HG03095 (cell line): ENCODE measurements around the gene PPAN.

ENCODE experiments used
- ATAC-seq: cut with Tn5 transposase; IDR thresholded peaks from one replicate; pipeline ENCODE4 v1.9.1; 2021; ENCODE audit warnings: moderate library complexity; ENCODE audit not compliant: unreplicated experiment

Gene PPAN

DNA sequence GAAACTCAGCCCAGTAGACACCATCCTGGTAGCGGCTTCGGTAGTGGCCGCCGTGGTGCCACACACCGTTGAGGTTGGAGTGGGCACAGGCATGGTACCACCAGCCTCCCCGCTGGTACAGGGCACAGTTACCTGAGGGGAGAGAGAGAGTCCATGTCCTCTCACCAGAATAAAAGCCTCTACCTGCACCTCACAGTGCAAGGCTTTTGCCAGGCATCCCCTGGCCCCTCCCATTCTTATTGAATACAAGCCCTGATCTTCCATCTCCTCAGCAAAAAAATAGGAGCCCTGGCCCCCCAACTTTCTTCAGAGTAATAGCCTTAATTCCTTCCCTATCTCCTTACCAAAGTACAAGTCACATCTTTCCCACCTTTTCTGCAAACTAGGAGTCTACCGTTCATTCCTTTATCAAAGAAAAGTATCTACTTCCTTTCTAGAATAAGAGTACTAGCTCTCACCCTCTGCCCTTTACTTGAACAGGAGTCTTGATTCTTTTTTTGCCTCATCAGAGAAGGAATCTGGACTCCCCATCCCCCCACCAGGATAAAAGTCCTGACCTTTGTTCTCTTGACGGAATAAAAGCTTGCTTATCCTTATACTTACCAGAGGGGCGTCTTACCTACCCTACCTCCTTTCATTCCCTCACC is 13.4 kb upstream of the PPAN start:
- no peak for ATAC-seq

- ATAC-seq: no peak
These were observed 12.6 kb upstream of the PPAN start for GRCh38 chr19:10093295-10094186.

GRCh38 chr19:10095622-10095947 is 10.6 kb upstream of the PPAN start:
- ATAC-seq: no peak

- peak; percentile 47 for ATAC-seq
These were observed 10.1 kb upstream of the PPAN start for GRCh38 chr19:10095948-10096614.

- no peak for ATAC-seq
These were observed 9.6 kb upstream of the PPAN start for GRCh38 chr19:10096615-10096963.

GRCh38 chr19:10100163-10100785 is 5.9 kb upstream of the PPAN start:
- no peak for ATAC-seq

GRCh38 chr19:10102787-10103236 is 3.4 kb upstream of the PPAN start:
- ATAC-seq: peak; percentile 28

DNA sequence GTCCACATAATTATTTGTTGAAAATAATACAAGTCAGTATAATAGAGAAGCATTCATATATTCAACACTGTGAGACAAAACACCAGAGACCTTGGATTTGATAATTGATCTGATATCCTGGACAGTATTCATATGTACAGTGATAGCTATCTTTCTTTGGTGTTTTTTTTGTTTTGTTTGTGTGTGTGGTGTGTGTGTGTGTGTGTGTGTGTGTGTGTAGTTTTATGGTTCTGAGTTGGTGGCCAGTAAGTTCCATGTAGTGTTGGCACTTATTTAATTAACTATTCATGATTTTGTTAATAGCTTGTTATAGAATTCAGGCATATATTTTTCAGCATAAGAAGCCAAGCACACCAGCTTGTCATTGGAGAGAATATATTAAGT is 2.0 kb upstream of the PPAN start:
- no peak for ATAC-seq

- ATAC-seq: peak; percentile 36
These were observed 1.3 kb upstream of the PPAN start for GRCh38 chr19:10104665-10105508.

DNA sequence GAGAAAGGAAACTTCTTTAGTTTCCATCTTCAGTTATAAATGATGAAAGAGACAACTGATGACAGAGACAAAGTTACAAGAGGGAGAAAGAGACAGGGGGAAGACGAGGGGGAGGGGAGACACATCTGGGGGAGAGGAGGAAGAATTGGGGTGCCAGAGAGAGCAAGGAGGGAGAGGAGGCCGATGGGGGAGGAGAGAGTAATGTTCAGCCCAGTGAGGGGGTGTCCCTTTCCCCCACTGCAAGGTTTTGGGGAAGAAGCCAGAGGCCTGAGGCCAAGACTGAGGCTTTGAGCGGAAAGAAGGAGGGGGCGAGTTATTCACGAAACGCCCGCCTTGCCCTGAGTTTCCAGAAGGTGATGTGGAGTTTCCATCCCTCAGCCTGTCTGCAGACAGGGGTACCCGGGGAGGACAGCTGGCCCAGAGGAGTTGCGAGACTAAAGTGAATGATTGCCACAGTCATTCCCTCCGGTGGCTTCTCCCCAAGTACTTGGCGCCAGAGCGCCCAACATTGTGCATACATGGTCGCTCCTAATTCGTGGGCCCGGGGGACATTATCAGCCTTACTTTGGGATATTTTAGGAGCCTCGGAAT is 558 bp upstream of the PPAN start:
- no peak for ATAC-seq

GRCh38 chr19:10107254-10107653 is 1.1 kb downstream of the PPAN start:
- ATAC-seq: no peak

DNA sequence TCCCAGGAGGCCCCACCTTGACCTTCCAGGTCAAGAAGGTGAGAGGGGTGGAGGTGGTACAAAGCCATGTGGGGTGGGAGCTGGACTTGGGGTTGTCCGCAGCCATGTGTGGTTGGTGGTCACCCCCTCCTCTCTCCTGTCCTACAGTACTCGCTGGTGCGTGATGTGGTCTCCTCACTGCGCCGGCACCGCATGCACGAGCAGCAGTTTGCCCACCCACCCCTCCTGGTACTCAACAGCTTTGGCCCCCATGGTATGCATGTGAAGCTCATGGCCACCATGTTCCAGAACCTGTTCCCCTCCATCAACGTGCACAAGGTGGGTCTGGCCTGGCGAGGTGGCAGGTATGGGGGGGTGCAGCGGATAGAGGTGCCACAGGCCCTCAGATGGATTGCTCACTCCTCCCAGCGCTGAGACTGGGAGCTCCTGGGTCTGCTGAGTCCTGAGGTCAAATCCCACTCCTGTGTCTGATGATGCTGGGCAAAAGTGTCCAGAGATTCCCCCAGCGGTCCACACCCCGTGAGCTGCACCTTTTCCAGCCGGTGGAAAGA is 1.7 kb downstream of the PPAN start:
- ATAC-seq: no peak

- ATAC-seq: no peak
These were observed 3.4 kb downstream of the PPAN start for GRCh38 chr19:10109528-10109927.

DNA sequence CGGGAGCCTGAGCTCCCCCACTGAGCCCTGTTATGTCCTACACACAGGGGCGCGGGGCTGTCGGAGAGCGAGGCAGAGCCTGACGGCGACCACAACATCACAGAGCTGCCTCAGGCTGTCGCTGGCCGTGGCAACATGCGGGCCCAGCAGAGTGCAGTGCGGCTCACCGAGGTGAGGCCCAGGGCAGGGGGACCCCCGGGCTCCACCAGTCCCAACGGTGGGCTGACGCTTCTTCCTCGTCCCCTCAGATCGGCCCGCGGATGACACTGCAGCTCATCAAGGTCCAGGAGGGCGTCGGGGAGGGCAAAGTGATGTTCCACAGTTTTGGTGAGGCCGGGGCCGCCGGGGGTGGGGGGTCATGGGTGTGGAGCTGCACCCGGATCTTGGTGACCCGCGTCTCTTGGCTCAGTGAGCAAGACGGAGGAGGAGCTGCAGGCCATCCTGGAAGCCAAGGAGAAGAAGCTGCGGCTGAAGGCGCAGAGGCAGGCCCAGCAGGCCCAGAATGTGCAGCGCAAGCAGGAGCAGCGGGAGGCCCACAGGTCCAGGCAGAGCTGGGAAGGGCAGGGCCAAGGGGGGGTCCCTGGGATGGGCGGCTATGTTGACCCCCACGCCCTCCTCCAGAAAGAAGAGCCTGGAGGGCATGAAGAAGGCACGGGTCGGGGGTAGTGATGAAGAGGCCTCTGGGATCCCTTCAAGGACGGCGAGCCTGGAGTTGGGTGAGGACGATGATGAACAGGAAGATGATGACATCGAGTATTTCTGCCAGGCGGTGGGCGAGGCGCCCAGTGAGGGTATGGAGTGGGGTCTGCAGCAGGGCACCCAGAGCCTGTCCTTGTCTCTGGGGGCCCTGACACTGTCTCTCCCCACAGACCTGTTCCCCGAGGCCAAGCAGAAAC is 4.2 kb downstream of the PPAN start:
- ATAC-seq: no peak

DNA sequence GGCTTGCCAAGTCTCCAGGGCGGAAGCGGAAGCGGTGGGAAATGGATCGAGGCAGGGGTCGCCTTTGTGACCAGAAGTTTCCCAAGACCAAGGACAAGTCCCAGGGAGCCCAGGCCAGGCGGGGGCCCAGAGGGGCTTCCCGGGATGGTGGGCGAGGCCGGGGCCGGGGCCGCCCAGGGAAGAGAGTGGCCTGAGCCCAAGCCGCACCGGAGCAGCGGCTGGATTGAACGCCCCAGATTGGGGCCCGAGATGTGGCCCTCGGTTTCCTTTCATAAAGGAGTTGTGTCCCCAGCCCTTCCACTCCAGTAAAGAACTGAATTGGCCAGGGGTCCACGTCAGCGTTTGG is 4.8 kb downstream of the PPAN start:
- no peak for ATAC-seq

DNA sequence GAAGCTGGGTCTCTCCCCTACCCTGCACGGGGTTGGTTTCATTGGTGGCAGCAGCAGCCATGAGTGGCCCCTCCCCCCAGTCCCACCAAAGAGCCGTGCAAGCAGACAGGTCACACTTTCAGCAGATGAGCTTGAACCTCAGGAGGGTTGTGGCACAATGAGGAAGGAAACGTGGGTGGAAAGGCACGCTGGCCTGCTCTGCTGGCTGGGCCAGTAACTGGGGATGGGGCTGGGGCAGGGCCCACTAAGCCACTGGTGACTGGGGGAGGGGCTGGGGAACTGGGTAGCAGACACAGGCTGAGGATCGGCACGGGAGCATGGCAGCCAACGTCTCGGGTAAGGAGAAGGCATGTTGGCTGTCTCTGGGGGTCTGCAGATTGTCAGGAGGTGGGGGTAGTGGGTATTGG is 5.2 kb downstream of the PPAN start, which contains the start of gene P2RY11:
Gene P2RY11, plus strand, starts transcription at position 289 of the 407 bp plus-strand sequence. Its CDS starts 29 bp downstream, at position 318.
- no peak for ATAC-seq

DNA sequence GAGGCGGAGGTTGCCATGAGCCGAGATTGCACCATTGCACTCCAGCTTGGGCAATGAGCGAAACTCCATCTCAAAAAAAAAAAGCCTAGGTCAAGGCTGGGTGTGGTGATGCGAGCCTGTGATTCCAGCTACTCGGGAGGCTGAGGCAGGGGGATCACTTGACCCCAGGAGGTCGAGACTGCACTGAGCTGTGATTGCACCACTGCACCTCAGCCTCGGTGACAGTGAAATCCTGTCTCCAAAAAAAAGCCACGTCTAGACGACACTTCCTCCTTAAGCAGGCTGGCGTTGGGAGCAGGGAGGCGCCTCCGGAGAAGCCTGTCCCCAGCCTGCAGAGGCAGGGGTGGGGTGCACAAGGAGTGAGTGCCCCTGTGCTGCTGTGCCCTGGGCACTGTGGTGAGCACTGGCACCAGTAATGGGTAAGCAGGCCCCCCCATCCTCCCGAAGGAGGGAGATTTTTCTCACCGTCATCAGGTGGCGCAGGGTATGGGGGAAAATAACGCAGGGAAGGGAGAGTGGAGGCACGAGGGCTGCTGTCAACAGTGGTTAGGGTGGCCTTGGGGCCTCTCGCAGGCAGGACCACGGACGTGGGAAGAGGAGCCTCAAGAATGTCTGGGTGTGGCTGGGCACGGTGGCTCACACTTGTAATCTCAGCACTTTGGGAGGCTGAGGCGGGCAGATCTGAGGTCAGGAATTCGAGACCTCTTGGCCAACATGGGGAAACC is 6.0 kb downstream of the PPAN start:
- ATAC-seq: no peak

DNA sequence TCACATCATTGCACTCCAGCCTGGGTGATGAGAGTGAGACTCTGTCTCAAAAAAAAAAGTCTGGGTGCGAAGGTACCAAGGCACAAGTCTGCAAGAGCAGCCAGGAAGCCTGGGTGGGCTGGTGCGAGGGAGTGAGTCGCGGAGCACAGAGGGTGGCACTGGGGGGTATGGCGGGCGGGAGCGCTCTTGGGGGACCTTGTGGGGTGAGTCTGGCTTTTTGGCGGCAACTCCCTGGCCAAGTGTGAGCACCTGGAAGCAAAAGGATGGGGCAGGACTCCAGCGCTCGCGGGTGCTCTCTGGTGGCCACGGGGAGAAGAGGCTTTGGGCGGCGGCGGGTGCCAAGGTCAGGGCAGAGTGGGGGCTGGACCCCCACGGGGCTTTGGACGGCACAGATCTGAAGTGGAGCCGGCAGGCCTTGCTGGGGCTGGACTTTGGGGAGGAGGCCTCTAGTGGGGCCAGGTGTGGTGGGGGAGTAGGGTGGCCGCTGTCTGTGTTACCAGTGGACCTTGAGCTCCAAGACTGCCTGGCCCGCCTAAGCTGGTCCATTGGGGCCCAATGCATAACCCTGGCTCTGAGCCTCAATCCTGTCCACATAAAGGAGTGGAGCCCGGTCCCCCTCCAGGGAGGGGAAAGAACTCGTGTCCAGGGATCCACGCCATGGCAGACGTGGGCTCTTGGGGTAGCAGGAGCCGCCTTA is 6.9 kb downstream of the PPAN start:
- ATAC-seq: no peak
